B cell (primary cell): ENCODE data around the gene PDLIM4. TPM values are rescaled to one million over a fixed set of nuclear protein-coding genes. Genes with fewer than 3 reads are reported as not detected.

Source experiments
- ATAC-seq: fragments of 200-7000 bp; cut with Tn5 transposase; one replicate; pipeline ENCODE4 v1.10.0; 2021; ENCODE audit warnings: low read depth, mild to moderate bottlenecking, moderate number of reproducible peaks, moderate library complexity
- CTCF ChIA-PET: fragments of 350-600 bp; sonication (Branson Sonifier 250); formaldehyde crosslinking; loops from one replicate; lab custom pipeline; 2021; ENCODE audit warnings: antibody characterized with exemption, inconsistent platforms; lab: Charles Lee
- POLR2A ChIA-PET: fragments of 350-600 bp; sonication (Branson Sonifier 250); formaldehyde crosslinking; loops from one replicate; lab custom pipeline; 2021; ENCODE audit warnings: antibody characterized with exemption; lab: Charles Lee
- DNase-seq: peaks from one replicate; pipeline ENCODE4 v3.0.0; 2013
- H2AFZ ChIP-seq: 2 replicates; pipeline ENCODE4 v1.6.1; 2012; ENCODE audit warnings: mild to moderate bottlenecking, low read depth, low read length; ENCODE audit not compliant: insufficient read depth, poor library complexity, severe bottlenecking
- H3K27ac ChIP-seq, 2 donors: 1 replicate in 1 of 2; 2 replicates in 1 of 2; pipeline ENCODE4 v1.5.1; 2012 to 2013; ENCODE audit warnings: low read length in 2 of 2, mild to moderate bottlenecking in 2 of 2, moderate library complexity in 1 of 2
- H3K27me3 ChIP-seq, 4 experiments: fragments of 200-600 bp in 1 of 4; sonication (generic) in 1 of 4; replicated peaks in 1 of 4; 1 replicate in 2 of 4; 2 replicates in 2 of 4; pipeline versions ENCODE4 v1.6.1 to v1.7.0; 2013 to 2016; ENCODE audit warnings: low read length in 3 of 4, mild to moderate bottlenecking in 2 of 4, mixed read lengths in 1 of 4, moderate library complexity in 1 of 4; ENCODE audit not compliant: insufficient read depth in 4 of 4, control insufficient read depth in 3 of 4; ENCODE audit errors: control extremely low read depth in 1 of 4
- H3K36me3 ChIP-seq, 2 experiments: replicated peaks in 1 of 2; 1 replicate in 1 of 2; 2 replicates in 1 of 2; pipeline versions ENCODE4 v1.6.1 to v1.7.1; 2013; ENCODE audit warnings: low read length in 1 of 2; ENCODE audit not compliant: insufficient read depth in 2 of 2, control insufficient read depth in 1 of 2; ENCODE audit errors: control extremely low read depth in 1 of 2, extremely low read depth in 1 of 2
- H3K4me1 ChIP-seq, 2 donors: fragments of 200-600 bp in 1 of 2; sonication (generic) in 1 of 2; 1 replicate in 1 of 2; 2 replicates in 1 of 2; pipeline versions ENCODE4 v1.5.1 to v1.6.1; 2013 to 2017; ENCODE audit warnings: low read length in 2 of 2; ENCODE audit not compliant: control insufficient read depth in 2 of 2, insufficient read depth in 2 of 2
- H3K4me2 ChIP-seq: replicated peaks from 2 replicates; pipeline ENCODE3; 2012; ENCODE audit warnings: mild to moderate bottlenecking, low read depth, low read length; ENCODE audit not compliant: poor library complexity, severe bottlenecking
- H3K4me3 ChIP-seq, 5 experiments: fragments of 200-600 bp in 1 of 5; sonication (generic) in 1 of 5; 1 replicate in 3 of 5; 2 replicates in 2 of 5; pipeline versions ENCODE4 v1.5.1 to v1.7.0; 2011 to 2016; ENCODE audit warnings: low read length in 4 of 5, mild to moderate bottlenecking in 4 of 5, low read depth in 2 of 5, control low read depth in 1 of 5, moderate library complexity in 1 of 5; ENCODE audit not compliant: insufficient read depth in 1 of 5; ENCODE audit errors: control extremely low read depth in 1 of 5, extremely low read depth in 1 of 5
- H3K79me2 ChIP-seq: fragments of 200-600 bp; sonication (generic); one replicate; pipeline ENCODE4 v1.6.0; 2016; ENCODE audit warnings: low read length; ENCODE audit not compliant: control insufficient read depth, insufficient read depth
- H3K9ac ChIP-seq: fragments of 200-600 bp; sonication (generic); 2 replicates; pipeline ENCODE4 v1.6.1; 2017; ENCODE audit warnings: mild to moderate bottlenecking, low read length, moderate library complexity
- H3K9me3 ChIP-seq, 3 donors: one replicate each; pipeline versions ENCODE4 v1.6.1 to v1.7.1; 2013; ENCODE audit warnings: low read length in 2 of 3; ENCODE audit not compliant: control insufficient read depth in 2 of 3, insufficient read depth in 1 of 3; ENCODE audit errors: control extremely low read depth in 1 of 3
- H4K20me1 ChIP-seq: 2 replicates; pipeline ENCODE4 v1.6.0; 2012; ENCODE audit warnings: mild to moderate bottlenecking, low read length; ENCODE audit not compliant: insufficient read depth, control insufficient read depth, poor library complexity, severe bottlenecking
- H3K27ac Mint-ChIP-seq: one replicate; pipeline ENCODE4 v1.8.0; 2021; ENCODE audit warnings: mixed read lengths
- H3K27me3 Mint-ChIP-seq: one replicate; pipeline ENCODE4 v1.8.0; 2021; ENCODE audit warnings: mixed read lengths
- H3K4me1 Mint-ChIP-seq: one replicate; pipeline ENCODE4 v1.8.0; 2021; ENCODE audit warnings: mixed read lengths
- H3K4me3 Mint-ChIP-seq: one replicate; pipeline ENCODE4 v1.8.0; 2021; ENCODE audit warnings: mixed read lengths
- H3K9me3 Mint-ChIP-seq: one replicate; pipeline ENCODE4 v1.8.0; 2022; ENCODE audit warnings: mixed read lengths; ENCODE audit not compliant: insufficient read depth
- CTCF ChIP-seq: fragments of 200-600 bp; IDR thresholded peaks from one replicate; pipeline ENCODE4 v1.8.0; 2022; ENCODE audit warnings: antibody characterized with exemption, mild to moderate bottlenecking
- EZH2 ChIP-seq: IDR thresholded peaks from 2 replicates; pipeline ENCODE4 v1.6.1; 2012; ENCODE audit warnings: borderline replicate concordance, low read depth, mild to moderate bottlenecking, moderate library complexity, low read length; ENCODE audit not compliant: insufficient read depth, poor library complexity, severe bottlenecking
- WGBS: methylation state at CpG from one replicate; pipeline ENCODE4 v1.1.5; 2013; ENCODE audit warnings: missing lambda C conversion rate; ENCODE audit not compliant: insufficient coverage; 5-methylcytosine and 5-hydroxymethylcytosine counted together
- intact Hi-C: fragments of 100-400 bp; cut with micrococcal nuclease; formaldehyde crosslinking; loops from one replicate; pipeline ENCODE4 v1.10.0; 2022
- polyA plus RNA-seq: library from polyadenylated mRNA; depleted of rRNA; stranded (reverse); fragments of >200 nt; gene quantifications from 2 replicates; pipeline ENCODE4 v1.2.3, GENCODE V29; 2012
- total RNA-seq, 2 donors: library from RNA; stranded (reverse); fragments of 120-200 nt in 1 of 2; gene quantifications; 1 replicate in 1 of 2; 2 replicates in 1 of 2; pipeline versions ENCODE4 v1.2.3 to v1.2.4, GENCODE V29; 2013 to 2022

PDLIM4 gene
- total and polyA plus RNA-seq, 2 donors (not counting 1 experiment from before 2014, with no cell fraction given), result not detected

- Histone ChIP-seq H2AFZ (no peak overlapping the region), H4K20me1 (no peaks in the 10 kb centered on the region), H3K36me3 (no peaks in the 10 kb centered on the region), H3K4me1 (no peaks in the 10 kb centered on the region), H3K79me2 (no peaks in the 10 kb centered on the region), H3K9ac (no peak overlapping the region), H3K27me3 (no peaks in the 10 kb centered on the region), H3K9me3 (no peaks in the 10 kb centered on the region), H3K27ac (no peak overlapping the region), H3K4me3 (no peak overlapping the region), H3K4me2 (no peak overlapping the region)
- 93% methylated on average over 7 of the region's 9 CpGs for WGBS
- Mint-ChIP-seq H3K4me3 (no peak overlapping the region), H3K4me1 (no peaks in the 10 kb centered on the region), H3K27me3 (no peaks in the 10 kb centered on the region), H3K27ac (no peak overlapping the region), H3K9me3 (no peaks in the 10 kb centered on the region)
- ATAC-seq, result no peak
- POLR2A ChIA-PET, result no interaction called here
- DNase-seq, result no peak
- CTCF ChIA-PET, result interaction anchor here (1.0 to 1.3 kb wide), 3 partner anchors 10 to 44 kb away, joined by 3 to 5 read pairs (median 4); no protein-coding TSS in a partner anchor
- no peak for TF ChIP-seq CTCF
- no peak for TF ChIP-seq EZH2
- intact Hi-C loops, result no loop called here
Measured at GRCh38 chr5:132281856-132282614, 24.5 kb downstream of the PDLIM4 start.

GRCh38 chr5:132283423-132284043 is 26.0 kb downstream of the PDLIM4 start:
- H3K27ac Mint-ChIP-seq, result no peak overlapping the region
- H3K4me3 Mint-ChIP-seq, result no peak overlapping the region

More at GRCh38 chr5:132283423-132284043, 26.0 kb downstream of the PDLIM4 start:
- H3K4me2 ChIP-seq, result no peak overlapping the region
- H3K4me3 ChIP-seq, result no peak overlapping the region
- no peak overlapping the region for H3K27ac ChIP-seq
- H3K79me2 ChIP-seq, result no peaks in the 10 kb centered on the region
- no peak overlapping the region for H2AFZ ChIP-seq
- no peaks in the 10 kb centered on the region for H3K9me3 ChIP-seq
- intact Hi-C loops, result no loop called here
- no peaks in the 10 kb centered on the region for H3K4me1 Mint-ChIP-seq
- no peaks in the 10 kb centered on the region for H3K36me3 ChIP-seq
- ATAC-seq (no peak), DNase-seq (no peak)
- H3K9ac ChIP-seq, result no peak overlapping the region
- H3K27me3 ChIP-seq, result peaks cover 0 to 6% (median 1%) of the 10 kb centered on the region in 4 experiments
- H3K4me1 ChIP-seq, result no peaks in the 10 kb centered on the region
- H3K27me3 Mint-ChIP-seq, result peaks cover 7% of the 10 kb centered on the region
- no peak for TF ChIP-seq EZH2
- peak; percentile 18 for TF ChIP-seq CTCF
- CTCF ChIA-PET, result no interaction called here
- 93% methylated on average over 5 of the region's 5 CpGs for WGBS
- POLR2A ChIA-PET, result no interaction called here
- H4K20me1 ChIP-seq, result no peaks in the 10 kb centered on the region
- no peaks in the 10 kb centered on the region for H3K9me3 Mint-ChIP-seq
